Fibroblast of skin of back (primary cell): Measurements from ENCODE around the gene VPS52.
A peak's percentile ranks its signal among the peaks of the same experiment; 100 is the strongest.

Experiments
- DNase-seq: peaks from one replicate; pipeline ENCODE4 v3.0.0-alpha.2; 2013

Gene VPS52

DNA sequence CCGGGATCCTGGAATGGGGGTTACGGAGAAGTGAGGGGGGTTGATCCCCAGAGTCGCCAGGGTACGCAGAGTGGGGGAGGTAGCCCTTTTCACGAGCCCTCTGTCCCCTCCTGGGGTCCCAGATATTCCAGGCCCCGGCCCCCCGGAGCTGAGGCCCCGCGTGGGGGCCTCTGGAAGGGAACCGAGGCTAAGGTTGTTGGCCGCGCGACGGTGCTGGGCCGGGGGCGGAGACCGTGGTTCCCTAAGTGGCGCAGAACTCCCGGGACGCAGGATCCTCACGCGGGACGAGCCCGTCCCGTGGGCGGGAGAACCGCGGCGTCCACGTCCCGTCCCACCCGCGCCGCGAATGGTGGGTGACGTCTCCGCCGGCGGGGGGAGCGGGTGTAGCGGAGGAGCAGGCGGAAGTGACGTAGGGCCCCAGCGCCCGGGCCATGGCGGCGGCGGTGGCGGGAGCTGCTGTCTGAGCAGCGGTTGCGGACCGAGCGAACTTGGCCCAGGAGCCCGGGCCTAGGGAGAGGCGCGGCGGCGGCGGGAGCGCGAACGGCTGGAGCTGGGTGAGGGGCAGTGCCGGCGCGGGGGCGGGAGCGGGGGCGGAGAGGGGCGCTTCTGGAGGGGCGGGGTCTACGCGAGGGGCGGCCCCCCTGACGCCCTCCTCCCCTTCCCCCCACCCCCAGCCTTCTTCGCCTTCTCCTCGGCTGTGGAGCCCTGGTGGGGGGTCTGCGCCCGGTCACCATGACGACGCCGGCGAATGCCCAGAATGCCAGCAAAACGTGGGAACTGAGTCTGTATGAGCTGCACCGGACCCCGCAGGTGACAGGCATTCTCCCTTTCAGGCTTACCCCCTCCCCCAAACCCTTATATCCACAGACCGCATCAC is 63.3 kb downstream of the VPS52 start, which contains the start of gene RING1:
RING1 (plus strand) TSS at position 410 of the 877 bp plus-strand sequence; CDS start at position 733, 323 bp downstream.
- peak; percentile 74 for DNase-seq

GRCh38 chr6:33207552-33208090 is 64.1 kb downstream of the VPS52 start:
- DNase-seq = peak; percentile 57

DNA sequence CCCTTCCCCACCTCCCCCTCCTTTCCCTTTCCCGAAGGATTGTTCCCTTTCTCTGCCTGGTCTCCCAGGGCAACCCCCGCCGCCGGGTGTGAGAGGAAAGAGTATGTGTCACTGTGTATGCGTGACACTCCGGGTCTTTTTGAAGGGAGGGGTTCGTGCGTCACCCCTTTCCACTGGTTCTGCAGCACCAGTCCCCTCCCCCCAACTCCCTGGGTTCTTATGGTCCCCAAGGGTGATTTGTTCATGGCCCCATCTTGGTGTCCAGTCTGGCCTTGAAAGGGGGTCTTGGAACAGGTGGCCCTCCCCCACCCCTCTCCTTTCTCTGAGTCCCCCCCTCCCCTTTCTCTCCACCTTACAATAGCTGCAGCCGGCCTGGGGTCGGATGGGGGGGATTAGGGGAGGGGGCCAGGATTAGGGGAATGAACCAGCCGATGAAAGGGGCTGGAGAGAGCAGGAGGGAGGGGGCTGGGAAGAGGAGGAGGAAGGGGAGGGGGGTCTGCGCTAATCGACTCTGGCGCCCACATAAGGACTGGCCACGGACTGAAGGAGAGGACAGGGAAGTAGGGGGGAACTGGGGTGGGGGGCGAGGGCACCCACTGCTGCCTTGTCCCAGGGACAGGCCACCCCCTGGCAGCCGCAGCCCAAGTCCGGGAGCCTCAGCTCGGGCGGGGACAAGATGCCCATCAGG is 64.7 kb downstream of the VPS52 start:
- DNase-seq = peak; percentile 87

GRCh38 chr6:33206027-33206863 is 65.4 kb downstream of the VPS52 start:
- DNase-seq = peak; percentile 61

GRCh38 chr6:33205191-33206026 is 66.3 kb downstream of the VPS52 start:
- DNase-seq = peak; percentile 58

DNA sequence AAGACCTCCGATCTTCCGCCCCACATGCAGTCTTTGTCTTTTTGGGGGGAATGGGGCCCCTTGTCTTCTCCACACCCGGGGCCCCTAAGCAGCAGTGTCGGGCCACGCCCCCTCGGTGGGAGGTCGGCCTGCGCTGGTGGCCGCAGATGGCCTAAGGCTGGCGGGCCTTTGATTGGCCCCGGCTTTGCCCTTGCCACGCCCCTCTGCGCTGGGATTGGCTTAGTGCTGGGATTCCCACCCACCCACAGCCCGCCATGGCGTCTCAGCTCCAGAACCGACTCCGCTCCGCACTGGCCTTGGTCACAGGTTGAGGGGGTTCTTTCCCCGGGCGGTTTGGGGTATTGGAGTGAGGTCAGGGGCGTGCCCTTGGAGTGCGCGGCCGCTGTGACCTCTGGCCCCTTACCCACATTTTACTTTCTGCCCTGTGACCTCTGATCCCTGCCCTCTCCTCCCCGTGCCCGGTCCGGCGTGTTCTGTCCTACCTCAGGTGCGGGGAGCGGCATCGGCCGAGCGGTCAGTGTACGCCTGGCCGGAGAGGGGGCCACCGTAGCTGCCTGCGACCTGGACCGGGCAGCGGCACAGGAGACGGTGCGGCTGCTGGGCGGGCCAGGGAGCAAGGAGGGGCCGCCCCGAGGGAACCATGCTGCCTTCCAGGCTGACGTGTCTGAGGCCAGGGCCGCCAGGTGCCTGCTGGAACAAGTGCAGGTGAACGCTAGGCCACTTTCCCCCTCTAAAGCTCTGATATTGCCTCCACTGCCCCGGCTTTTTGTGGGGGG is 67.1 kb downstream of the VPS52 start, which contains the start of gene HSD17B8:
HSD17B8 (plus strand) TSS at position 241 of the 776 bp plus-strand sequence; CDS start at position 255, 14 bp downstream.
- peak; percentile 91 for DNase-seq

GRCh38 chr6:33204165-33204414 is 67.6 kb downstream of the VPS52 start:
- DNase-seq = no peak

GRCh38 chr6:33203443-33204164 is 68.1 kb downstream of the VPS52 start:
- DNase-seq = no peak

DNA sequence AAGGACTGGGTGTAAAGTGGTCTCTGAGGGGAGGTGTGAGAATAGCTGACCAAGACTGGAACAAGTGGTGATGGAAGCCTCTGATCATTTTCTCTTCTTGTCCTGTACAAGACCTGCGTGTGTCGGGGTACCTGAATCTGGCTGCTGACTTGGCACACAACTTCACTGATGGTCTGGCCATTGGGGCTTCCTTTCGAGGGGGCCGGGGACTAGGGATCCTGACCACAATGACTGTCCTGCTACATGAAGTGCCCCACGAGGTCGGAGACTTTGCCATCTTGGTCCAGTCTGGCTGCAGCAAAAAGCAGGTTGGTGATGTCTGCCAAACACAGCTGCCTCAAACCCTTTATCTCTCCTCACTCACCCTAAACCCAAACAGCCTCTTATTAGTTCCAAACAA is 68.9 kb downstream of the VPS52 start:
- no peak for DNase-seq

DNA sequence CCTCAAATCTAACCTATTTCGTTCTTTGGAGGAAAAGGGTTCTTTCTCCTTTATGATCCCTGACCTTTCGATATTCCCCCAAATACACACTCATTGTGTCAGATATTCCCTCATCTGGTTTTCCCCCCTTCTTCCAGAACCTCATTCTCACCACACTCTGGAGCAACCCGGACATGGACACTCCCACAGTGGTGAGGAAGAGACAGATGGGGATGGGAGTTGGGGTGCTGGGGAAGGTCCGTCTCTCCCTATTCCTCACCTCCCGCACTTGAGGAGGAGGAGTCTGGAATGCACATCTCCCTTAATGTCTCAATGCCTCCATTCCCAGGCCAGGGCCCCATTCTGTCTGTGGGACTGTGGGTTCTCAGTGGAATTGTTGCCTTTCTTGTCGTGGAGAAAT is 69.7 kb downstream of the VPS52 start:
- no peak for DNase-seq

GRCh38 chr6:33201147-33201545 is 70.5 kb downstream of the VPS52 start:
- DNase-seq = no peak
